ENCODE results near the gene KCNC1.

DNA sequence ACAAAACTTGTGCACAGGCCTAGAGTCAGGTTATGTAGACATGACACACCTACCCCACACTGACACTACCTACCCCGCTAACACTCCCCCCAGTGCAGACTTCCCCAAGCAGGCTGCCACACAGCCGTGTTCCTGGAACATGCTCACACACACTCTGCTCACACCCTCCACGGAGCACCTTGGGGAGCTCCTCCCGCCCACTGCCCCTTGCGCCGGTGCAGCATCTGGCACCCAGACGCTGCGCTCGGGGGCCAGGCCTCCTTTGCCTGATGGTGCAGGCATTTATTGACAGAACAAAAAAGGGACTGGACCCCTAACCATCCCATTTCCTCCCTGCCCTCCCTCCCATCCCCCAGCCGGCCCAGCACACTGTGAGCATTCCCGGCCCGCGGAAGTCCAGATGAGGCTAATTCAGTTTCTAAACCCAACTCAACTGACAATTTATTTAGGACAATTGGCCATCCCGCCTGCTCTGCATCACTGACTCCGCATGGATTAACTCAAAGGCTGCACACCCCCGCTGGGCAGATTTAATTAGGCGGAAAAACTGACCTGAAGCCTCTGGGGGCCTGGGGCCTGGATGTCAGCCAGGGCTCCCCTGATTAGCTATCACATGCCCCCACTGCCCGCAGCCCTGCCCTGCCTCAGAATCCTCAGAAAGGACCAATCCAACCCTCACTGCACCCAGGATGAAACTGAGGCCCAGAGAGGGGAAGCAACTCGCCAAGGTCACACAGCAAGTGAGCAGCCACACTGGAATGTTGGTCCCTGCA is 30.1 kb downstream of the KCNC1 start:
- no peak for TF ChIP-seq TAF1 (IDR thresholded peaks at IDR 0.05; ENCODE audit: low read depth)
- no peak for TF ChIP-seq POLR2AphosphoS5 (IDR thresholded peaks at IDR 0.05)
- TF ChIP-seq, protein P1, sequence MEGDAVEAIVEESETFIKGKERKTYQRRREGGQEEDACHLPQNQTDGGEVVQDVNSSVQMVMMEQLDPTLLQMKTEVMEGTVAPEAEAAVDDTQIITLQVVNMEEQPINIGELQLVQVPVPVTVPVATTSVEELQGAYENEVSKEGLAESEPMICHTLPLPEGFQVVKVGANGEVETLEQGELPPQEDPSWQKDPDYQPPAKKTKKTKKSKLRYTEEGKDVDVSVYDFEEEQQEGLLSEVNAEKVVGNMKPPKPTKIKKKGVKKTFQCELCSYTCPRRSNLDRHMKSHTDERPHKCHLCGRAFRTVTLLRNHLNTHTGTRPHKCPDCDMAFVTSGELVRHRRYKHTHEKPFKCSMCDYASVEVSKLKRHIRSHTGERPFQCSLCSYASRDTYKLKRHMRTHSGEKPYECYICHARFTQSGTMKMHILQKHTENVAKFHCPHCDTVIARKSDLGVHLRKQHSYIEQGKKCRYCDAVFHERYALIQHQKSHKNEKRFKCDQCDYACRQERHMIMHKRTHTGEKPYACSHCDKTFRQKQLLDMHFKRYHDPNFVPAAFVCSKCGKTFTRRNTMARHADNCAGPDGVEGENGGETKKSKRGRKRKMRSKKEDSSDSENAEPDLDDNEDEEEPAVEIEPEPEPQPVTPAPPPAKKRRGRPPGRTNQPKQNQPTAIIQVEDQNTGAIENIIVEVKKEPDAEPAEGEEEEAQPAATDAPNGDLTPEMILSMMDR (IDR thresholded peaks at IDR 0.05; ENCODE audit: poor library complexity, severe bottlenecking) = no peak
- TF ChIP-seq EZH2 (IDR thresholded peaks at IDR 0.05; ENCODE audit: borderline replicate concordance, insufficient read depth, low read length, poor library complexity, severe bottlenecking) = no peak
- TF ChIP-seq, protein P2, sequence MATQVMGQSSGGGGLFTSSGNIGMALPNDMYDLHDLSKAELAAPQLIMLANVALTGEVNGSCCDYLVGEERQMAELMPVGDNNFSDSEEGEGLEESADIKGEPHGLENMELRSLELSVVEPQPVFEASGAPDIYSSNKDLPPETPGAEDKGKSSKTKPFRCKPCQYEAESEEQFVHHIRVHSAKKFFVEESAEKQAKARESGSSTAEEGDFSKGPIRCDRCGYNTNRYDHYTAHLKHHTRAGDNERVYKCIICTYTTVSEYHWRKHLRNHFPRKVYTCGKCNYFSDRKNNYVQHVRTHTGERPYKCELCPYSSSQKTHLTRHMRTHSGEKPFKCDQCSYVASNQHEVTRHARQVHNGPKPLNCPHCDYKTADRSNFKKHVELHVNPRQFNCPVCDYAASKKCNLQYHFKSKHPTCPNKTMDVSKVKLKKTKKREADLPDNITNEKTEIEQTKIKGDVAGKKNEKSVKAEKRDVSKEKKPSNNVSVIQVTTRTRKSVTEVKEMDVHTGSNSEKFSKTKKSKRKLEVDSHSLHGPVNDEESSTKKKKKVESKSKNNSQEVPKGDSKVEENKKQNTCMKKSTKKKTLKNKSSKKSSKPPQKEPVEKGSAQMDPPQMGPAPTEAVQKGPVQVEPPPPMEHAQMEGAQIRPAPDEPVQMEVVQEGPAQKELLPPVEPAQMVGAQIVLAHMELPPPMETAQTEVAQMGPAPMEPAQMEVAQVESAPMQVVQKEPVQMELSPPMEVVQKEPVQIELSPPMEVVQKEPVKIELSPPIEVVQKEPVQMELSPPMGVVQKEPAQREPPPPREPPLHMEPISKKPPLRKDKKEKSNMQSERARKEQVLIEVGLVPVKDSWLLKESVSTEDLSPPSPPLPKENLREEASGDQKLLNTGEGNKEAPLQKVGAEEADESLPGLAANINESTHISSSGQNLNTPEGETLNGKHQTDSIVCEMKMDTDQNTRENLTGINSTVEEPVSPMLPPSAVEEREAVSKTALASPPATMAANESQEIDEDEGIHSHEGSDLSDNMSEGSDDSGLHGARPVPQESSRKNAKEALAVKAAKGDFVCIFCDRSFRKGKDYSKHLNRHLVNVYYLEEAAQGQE (IDR thresholded peaks at IDR 0.05; ENCODE audit: borderline replicate concordance) = no peak
